Stimulated activated CD4-positive, alpha-beta T cell treated with anti-CD3 and anti-CD28 coated beads, Interleukin-1b, Interleukin-23, amount 100 ng/mL, for 24 hours (primary cell): ENCODE data around the gene MSL2.
A peak's percentile ranks its signal among the peaks of the same experiment; 100 is the strongest.
"Not testable (repeated sequence)": the region's sequence is repeated elsewhere in the genome, so short reads cannot be mapped to it uniquely, and the experiment has no call there.

Experiments used
- DNase-seq, 4 experiments: peaks; one replicate each; pipeline ENCODE4 v3.0.0-alpha.2; 2020; ENCODE audit warnings: low read depth in 4 of 4, low spot score in 1 of 4

MSL2 gene, protein sequence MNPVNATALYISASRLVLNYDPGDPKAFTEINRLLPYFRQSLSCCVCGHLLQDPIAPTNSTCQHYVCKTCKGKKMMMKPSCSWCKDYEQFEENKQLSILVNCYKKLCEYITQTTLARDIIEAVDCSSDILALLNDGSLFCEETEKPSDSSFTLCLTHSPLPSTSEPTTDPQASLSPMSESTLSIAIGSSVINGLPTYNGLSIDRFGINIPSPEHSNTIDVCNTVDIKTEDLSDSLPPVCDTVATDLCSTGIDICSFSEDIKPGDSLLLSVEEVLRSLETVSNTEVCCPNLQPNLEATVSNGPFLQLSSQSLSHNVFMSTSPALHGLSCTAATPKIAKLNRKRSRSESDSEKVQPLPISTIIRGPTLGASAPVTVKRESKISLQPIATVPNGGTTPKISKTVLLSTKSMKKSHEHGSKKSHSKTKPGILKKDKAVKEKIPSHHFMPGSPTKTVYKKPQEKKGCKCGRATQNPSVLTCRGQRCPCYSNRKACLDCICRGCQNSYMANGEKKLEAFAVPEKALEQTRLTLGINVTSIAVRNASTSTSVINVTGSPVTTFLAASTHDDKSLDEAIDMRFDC

GRCh38 chr3:136196064-136196400, at the start of gene MSL2:
TSS of gene MSL2 (minus strand) at chr3:136196335. CDS start at chr3:136195113, 1,222 bp downstream.
- no peak for DNase-seq

GRCh38 chr3:136245691-136246090, 49.6 kb upstream of the MSL2 start:
- no peak for DNase-seq

DNA sequence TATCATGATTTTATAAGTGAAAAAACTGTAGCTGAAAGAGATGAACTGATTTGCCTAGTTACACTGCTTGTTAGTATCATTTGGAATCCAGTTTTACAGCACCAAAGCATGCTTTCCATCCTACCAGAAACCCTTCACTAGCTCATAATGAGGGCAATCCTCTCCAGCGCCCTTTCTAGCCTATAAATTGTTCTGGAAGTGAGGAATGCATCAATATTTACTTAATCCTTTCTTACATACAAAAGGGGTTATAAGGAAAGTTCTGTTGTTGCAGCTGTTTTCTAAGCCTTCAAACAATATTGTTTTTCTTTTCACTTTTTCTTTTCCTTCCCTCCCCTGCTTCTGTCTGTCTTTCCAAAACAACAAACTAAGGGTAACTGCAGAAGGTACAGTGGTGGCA, 43.0 kb upstream of the MSL2 start:
- DNase-seq = no peak

DNA sequence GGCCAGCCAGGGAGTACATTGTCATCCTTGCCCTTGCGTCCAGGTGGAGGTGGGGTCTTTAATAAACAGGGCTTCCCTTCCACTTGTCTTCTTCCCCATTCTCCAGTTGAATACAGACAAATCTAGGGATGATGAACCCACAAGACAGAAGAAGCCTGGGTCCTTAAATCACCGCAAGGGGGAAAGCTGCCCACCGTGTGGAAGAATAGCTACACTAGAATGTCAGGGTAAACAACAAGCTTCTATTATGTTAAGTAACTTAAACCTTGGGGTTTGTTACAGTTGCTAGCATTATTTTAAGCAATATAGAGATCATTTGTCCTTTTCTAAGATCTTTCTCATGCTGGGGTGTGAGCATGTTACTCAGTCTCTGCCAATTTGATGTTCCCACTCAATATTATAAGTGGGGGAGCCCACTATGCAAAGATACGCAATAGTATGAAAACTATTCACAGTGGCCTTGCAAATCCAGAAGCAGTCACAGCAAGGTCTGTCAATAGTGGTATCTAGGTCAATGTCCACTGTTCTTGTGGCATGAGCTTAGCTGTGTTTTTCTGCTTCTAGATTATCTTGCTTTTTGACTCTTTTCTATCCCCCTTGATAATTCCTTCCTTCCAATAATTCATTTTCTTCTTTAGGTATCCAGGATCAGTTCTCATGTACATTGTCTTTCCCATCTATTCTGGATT, 42.0 kb upstream of the MSL2 start:
- no peak for DNase-seq

DNA sequence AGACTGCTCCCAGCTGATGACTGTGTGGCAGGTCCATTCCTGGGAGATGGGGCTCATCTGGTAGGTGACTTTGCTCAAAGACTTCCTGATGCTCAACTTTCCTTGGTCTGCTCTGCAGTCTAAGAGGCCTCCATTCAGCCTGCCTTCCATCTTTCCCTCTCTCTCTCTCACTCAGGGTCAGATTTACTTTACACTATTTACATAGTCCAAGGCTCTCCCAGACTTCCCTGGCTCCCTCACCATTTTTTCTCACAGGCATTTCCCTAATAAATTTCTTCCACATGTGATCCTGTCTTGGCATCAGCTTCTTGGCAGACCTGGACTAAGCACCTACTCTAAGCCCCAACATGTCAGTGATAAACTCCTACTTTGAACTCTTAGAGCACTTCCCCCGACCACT, 41.0 kb upstream of the MSL2 start:
- no peak for DNase-seq

- DNase-seq = no peak
These were observed 40.0 kb upstream of the MSL2 start for GRCh38 chr3:136236109-136236508.

GRCh38 chr3:136235545-136235944, 39.4 kb upstream of the MSL2 start:
- DNase-seq = no peak

GRCh38 chr3:136232413-136232812, 36.3 kb upstream of the MSL2 start:
- no peak for DNase-seq

GRCh38 chr3:136222746-136223145, 26.6 kb upstream of the MSL2 start:
- not testable (repeated sequence) for DNase-seq

GRCh38 chr3:136211547-136211946, 15.4 kb upstream of the MSL2 start:
- no peak for DNase-seq

DNA sequence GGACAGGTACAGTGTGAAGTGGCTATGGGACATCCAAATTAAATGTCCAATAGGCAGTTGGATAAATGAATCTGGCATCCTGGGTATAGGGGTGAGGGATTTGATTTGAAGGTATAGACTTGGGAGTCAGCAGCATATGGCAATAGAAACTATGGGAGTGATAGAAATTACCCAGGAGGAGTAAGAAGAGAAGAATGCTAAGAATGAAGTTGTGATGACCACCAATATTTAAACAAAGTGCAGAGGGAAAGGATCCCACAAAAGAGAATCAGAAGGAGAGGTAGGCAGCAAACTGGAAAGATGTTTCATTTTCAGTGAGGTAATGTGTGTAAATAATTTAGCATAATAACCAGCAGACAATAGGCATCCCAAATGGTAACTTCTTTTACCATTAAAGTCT, 13.8 kb upstream of the MSL2 start:
- DNase-seq = no peak

GRCh38 chr3:136207489-136208115, 11.5 kb upstream of the MSL2 start:
- DNase-seq = no peak

- not testable (repeated sequence) for DNase-seq
These were observed 3.1 kb upstream of the MSL2 start for GRCh38 chr3:136199219-136199618.

- not testable (repeated sequence) for DNase-seq
These were observed 2.4 kb upstream of the MSL2 start for GRCh38 chr3:136198462-136199078.

DNA sequence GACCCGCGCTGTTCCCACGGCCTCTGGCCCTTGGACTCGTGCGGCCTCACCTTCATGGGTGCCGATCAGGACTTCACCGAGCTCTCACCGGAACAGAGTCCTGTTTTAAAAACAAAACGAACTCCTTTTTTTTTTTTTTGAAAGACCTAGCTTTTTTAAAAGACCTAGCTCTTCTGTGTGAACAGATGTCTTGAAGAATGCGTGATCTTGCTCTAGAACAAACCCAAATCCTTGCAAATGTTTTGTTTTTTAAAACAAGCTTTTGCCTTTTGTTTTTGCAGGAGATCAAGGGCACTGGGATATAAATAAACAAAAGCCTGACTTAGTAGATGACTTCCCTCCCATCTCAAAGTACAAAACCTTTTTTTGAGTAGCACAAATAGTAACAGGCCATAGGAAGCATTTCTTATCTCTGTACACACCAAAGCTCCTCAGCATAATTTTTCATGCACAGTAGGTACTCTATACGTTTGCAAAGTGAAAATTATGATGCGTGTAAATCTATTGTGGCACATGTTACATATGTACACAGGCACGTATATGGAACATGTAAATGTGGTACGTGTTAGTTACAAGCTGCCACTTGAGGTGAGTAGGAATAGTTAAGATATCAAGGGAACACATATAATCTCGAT, 1.1 kb upstream of the MSL2 start:
- DNase-seq = no peak

DNA sequence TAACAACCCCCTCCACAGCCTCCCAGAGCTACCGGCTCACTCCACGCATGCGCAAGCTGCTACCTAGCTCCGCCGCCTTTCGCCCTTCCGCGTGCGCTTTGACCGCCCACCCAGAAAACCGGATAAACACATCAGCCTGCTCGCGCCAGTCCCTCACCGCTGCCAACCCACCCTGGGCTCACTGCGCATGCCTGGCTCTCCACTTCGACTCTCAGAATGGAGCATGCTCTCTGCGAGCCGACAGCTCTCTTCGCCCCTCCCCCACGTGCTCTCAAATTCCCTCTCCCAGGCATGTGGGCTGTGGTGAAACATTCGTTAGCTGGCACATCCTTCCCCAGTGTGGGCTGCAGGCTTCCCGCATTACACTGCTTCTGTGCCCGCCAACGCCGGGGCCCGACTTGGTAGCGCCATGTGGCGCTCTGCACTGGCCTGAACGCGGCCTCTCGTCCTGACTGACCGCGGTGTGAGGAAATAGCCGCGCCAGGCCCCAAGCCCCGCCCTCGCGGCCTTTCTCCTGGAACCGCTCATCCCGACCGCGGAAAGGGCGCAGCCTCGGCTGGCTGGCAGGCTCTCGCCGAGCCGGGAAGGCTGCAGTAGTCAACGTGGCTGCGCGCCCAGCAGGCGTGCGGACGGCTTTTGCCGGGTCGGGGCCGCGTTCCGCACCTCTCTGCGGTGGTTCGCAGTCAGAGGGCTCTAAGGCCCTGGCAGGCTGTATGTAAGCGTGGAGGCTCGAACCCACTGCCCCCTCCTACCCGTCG, 445 bp upstream of the MSL2 start:
- peak; percentile 100 for DNase-seq

DNA sequence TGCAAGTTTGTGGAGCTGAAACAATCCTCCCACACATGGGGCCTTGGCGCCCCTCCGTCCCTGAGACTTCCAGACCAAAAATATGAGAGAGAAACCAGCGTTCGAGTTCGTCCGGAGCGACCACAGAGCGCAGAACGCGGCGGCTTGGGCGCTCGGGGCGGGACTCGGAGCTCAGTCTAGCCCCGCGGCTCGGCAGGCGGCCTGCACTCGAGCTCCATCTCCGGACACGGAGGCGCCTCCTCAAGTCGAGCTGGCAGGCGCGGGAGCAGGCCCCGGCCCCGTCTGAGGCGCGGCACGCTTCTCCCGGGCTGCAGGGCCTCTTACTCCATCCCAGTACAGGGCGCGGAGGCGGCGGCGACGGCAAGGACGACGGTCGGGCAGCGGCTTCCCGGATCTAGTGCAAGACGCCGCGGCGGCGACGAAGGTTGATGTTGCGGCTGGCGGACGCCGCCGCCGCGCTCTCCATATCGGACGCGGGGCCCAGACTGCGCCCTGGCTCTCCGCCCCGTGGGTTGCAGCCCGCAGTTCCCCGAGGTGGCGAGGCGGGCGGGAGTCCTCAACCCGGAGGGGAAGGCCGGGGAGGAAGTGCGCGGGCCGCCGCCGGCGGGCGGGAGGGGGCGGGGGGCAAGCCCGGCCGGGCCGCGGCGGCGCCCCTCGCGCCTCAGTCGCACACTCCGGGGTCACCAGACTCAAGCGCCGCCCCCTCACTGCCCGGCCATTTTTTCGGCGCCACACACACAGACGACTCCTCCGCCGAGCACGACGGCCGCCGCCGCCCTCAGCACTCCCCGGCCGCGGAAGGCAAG, 674 bp downstream of the MSL2 start:
- peak; percentile 33 to 65 (median 50) for DNase-seq

GRCh38 chr3:136194409-136195257, 1.5 kb downstream of the MSL2 start:
- DNase-seq = peak; percentile 30 to 57 (median 42)
